Vagina (tissue), 2 donors: ENCODE data around the gene GPI.

Source experiments
- POLR2A ChIP-seq, 2 donors: fragments of 450-650 bp; IDR thresholded peaks; one replicate each; pipeline ENCODE4 v1.6.1; 2017; ENCODE audit warnings: antibody characterized with exemption in 2 of 2, mild to moderate bottlenecking in 2 of 2, moderate library complexity in 2 of 2
- POLR2AphosphoS5 ChIP-seq, 2 donors: sonication (generic); formaldehyde crosslinking; IDR thresholded peaks; one replicate each; pipeline ENCODE4 v1.9.0; 2017; ENCODE audit warnings: antibody characterized with exemption in 2 of 2, mild to moderate bottlenecking in 2 of 2, low read depth in 1 of 2; ENCODE audit not compliant: insufficient read depth in 1 of 2
- TF ChIP-seq, protein P1 (sequence below), 3 experiments: fragments of 450-650 bp in 2 of 3; fragments of 200-600 bp in 1 of 3; sonication (generic) in 1 of 3; IDR thresholded peaks; one replicate each; pipeline ENCODE4 v1.5.1; 2017 to 2019; ENCODE audit warnings: antibody characterized with exemption in 3 of 3, mild to moderate bottlenecking in 2 of 3, moderate library complexity in 2 of 3

DNA sequence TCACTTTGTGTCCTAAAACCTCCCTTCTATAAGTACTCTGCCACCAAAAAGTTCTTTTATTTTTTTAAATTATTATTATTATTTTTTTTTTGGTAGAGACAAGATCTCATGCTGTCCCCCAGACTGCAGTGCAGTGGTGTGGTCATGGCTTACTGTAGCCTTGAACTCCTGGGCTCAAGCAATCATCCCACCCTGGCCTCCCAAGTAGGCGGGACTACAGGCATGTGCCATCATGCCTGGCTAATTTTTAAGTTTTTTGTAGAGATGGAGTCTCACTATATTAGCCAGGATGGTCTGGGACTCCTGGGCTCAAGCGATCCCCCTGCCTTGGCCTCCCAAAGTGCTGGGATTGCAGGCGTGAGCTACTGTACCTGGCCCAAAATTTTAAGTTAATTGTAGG, 29.1 kb upstream of the GPI start:
- TF ChIP-seq, protein P1, sequence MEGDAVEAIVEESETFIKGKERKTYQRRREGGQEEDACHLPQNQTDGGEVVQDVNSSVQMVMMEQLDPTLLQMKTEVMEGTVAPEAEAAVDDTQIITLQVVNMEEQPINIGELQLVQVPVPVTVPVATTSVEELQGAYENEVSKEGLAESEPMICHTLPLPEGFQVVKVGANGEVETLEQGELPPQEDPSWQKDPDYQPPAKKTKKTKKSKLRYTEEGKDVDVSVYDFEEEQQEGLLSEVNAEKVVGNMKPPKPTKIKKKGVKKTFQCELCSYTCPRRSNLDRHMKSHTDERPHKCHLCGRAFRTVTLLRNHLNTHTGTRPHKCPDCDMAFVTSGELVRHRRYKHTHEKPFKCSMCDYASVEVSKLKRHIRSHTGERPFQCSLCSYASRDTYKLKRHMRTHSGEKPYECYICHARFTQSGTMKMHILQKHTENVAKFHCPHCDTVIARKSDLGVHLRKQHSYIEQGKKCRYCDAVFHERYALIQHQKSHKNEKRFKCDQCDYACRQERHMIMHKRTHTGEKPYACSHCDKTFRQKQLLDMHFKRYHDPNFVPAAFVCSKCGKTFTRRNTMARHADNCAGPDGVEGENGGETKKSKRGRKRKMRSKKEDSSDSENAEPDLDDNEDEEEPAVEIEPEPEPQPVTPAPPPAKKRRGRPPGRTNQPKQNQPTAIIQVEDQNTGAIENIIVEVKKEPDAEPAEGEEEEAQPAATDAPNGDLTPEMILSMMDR (IDR thresholded peaks at IDR 0.05): no peak
- TF ChIP-seq POLR2A (IDR thresholded peaks at IDR 0.05): no peak
- TF ChIP-seq POLR2AphosphoS5 (IDR thresholded peaks at IDR 0.05; ENCODE audit: insufficient read depth in 1 of 2, low read depth in 1 of 2): no peak
